Measurements from ENCODE around the gene ZDHHC11B.

The ZDHHC11B gene

DNA sequence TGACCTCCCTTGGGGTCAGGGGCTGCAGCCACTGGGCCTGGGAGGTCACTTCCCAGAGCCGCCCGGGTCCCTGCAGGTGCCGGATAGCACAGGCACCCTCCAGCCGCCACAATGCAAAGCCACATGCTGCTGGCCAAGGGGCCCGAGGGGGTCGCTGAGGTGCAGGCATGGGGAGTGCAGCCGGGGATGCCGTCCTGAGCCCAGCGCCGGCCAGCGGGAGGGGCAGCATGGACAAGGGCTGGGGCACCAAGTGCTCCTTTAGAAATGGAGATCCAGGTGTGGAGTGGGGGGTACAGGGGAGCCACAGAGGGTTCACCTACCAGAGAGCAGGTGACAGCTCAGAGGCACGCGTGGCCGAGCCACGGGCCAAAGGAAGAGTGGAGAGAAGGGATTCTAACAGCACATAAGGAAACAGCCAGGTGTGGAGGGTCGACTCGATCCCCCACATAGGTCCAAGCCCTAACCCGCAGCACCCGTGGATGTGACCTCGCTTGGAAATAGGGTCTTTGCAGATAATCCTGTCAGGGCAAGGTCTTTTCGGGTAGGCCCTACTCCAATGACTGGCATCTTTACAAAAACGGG, 24.7 kb downstream of the ZDHHC11B start:
- POLR2A ChIA-PET: no interaction called here
- CTCF ChIA-PET: no interaction called here
- TF ChIP-seq, protein P1, sequence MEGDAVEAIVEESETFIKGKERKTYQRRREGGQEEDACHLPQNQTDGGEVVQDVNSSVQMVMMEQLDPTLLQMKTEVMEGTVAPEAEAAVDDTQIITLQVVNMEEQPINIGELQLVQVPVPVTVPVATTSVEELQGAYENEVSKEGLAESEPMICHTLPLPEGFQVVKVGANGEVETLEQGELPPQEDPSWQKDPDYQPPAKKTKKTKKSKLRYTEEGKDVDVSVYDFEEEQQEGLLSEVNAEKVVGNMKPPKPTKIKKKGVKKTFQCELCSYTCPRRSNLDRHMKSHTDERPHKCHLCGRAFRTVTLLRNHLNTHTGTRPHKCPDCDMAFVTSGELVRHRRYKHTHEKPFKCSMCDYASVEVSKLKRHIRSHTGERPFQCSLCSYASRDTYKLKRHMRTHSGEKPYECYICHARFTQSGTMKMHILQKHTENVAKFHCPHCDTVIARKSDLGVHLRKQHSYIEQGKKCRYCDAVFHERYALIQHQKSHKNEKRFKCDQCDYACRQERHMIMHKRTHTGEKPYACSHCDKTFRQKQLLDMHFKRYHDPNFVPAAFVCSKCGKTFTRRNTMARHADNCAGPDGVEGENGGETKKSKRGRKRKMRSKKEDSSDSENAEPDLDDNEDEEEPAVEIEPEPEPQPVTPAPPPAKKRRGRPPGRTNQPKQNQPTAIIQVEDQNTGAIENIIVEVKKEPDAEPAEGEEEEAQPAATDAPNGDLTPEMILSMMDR (IDR thresholded peaks at IDR 0.05; ENCODE audit: insufficient read depth, low read length, missing control alignments): no peak
- no peak overlapping the region for H3K4me3 ChIP-seq (ENCODE audit: low read depth, low read length)
- no peak for DNase-seq (ENCODE audit: low read depth, low spot score)

DNA sequence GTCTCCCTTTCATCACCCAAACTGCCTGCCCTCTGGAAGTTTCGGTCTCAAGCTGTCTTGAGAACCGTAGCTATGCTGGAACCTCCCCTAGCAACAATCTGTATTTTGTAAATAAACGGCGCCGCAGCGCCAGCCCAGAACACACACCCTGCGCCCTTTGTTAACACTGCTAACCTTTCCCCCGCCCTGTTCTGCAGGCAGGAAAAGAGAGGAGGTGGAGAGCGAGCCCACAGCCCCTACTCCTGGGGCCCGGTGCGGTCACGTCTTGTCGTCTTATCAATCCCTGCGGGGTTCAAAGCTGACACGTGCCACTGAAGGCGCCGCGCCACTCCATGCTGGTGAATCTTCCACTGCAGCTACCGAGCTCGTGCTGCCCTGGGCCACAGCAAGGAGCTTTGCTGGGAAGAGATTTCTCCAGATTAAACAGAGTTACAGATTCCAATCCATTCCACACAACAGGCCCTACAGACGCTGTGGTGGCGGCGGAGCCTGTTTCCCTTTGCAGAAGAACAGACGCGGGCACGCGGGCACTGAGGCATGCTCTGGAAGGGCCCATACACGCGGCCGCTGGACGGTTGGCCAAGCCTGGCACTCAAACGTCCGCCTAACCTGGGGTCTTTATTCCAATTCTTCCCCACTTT, 25.3 kb downstream of the ZDHHC11B start:
- TF ChIP-seq, protein P1 (IDR thresholded peaks at IDR 0.05; ENCODE audit: insufficient read depth, low read length, missing control alignments): no peak
- DNase-seq (ENCODE audit: low read depth, low spot score): no peak
- no peak overlapping the region for H3K4me3 ChIP-seq (ENCODE audit: low read depth, low read length)
- CTCF ChIA-PET: no interaction called here
- POLR2A ChIA-PET: no interaction called here

DNA sequence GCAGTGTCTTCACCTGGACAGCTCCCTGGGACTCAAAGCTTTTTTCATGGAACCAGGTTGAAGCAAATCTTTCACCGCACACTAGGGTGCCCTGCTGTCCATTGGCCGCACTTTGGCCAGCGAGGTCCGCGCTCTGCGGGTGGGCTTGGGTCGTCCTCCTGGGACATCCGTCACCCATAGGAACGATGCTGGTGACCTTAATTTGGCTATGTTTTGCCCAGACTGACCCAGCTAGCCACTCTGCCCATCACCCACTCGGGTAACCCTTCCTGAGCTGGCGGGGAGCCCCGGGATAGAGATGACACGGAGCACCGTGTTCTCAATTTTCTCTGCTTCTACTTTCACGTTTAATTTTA, 25.9 kb downstream of the ZDHHC11B start:
- TF ChIP-seq, protein P1 (IDR thresholded peaks at IDR 0.05; ENCODE audit: insufficient read depth, low read length, missing control alignments): no peak
- ChIA-PET CTCF (interaction anchor here (0.6 to 1.1 kb wide), 2 partner anchors 87 to 411 kb away, joined by 3 read pairs; no protein-coding TSS in a partner anchor), POLR2A (no interaction called here)
- H3K4me3 ChIP-seq (ENCODE audit: low read depth, low read length): no peak overlapping the region
- no peak for DNase-seq (ENCODE audit: low read depth, low spot score)

DNA sequence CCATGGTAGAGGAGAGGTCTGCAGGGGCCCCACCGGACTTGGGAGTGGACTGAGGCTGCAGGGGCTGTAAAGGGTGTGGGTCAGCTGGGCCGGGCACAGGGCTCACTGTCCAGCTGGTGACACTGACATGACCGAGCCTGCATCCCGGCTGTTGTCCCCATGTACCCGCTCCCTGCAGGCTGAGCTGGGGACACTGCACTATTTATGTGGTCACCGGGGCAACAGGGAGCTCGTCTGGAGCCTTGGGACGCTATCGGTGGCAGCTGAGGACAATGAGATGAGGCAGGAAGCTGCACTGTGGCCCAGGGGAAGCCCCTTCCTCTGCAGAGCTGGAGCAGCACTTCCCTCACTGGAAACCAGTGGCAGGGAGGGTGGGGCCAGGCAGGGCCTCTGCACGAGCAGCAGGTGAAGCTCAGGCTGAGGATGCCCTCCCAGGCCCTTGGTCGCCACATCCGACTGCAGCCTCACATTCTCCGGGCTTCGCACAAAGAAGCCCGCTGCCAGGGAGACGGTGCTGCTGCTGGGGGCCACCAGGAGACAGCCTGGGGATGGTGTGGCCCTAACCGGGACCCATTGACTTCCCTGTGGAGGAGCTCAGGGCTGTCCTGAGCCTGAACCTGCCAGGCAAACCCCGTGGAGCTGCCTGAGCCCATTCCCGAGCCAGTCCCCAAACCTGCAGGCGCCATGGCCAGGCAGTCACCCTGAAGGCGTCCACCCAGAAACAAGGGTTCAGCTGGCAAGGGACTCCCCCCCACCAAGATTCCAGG, 26.4 kb downstream of the ZDHHC11B start:
- ChIA-PET CTCF (interaction anchor here (0.6 to 1.1 kb wide), 2 partner anchors 86 to 411 kb away, joined by 3 read pairs; no protein-coding TSS in a partner anchor), POLR2A (no interaction called here)
- H3K4me3 ChIP-seq (ENCODE audit: low read depth, low read length): no peak overlapping the region
- TF ChIP-seq, protein P1 (IDR thresholded peaks at IDR 0.05; ENCODE audit: insufficient read depth, low read length, missing control alignments): no peak
- DNase-seq (ENCODE audit: low read depth, low spot score): no peak

DNA sequence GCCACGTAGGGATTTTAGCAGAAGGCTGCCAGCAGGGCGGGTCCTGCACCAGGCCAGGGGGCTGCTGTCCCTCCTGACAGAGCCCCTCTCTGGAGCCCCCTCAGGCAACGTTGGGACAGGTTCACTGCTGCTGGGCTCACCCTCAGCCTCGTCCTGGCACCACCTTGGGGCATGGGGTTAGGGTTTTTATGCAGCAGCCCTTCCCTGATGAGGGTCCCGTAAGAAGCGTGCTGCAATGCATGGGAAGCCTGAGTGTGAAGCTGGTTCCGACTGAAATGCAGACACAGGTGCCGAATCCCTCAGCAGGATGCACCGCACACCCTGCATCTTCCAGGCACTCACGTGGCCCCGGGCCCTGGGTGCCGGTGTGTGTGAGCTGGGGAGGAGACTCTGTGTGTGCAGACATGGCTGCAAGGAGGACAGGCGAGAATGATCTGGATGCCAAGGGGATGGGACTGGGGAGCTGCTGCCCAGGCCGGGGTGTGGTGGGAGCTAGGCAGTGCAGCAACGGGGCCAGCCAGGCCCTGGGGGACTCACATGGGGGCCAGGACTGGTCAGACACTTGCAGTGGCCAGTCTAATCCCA, 27.1 kb downstream of the ZDHHC11B start:
- H3K4me3 ChIP-seq (ENCODE audit: low read depth, low read length): no peak overlapping the region
- TF ChIP-seq, protein P1 (IDR thresholded peaks at IDR 0.05; ENCODE audit: insufficient read depth, low read length, missing control alignments): no peak
- ChIA-PET CTCF (interaction anchor here (1.1 kb wide), 1 partner anchor 86 kb away, joined by 3 read pairs; no protein-coding TSS in a partner anchor), POLR2A (no interaction called here)
- DNase-seq (ENCODE audit: low read depth, low spot score): no peak

DNA sequence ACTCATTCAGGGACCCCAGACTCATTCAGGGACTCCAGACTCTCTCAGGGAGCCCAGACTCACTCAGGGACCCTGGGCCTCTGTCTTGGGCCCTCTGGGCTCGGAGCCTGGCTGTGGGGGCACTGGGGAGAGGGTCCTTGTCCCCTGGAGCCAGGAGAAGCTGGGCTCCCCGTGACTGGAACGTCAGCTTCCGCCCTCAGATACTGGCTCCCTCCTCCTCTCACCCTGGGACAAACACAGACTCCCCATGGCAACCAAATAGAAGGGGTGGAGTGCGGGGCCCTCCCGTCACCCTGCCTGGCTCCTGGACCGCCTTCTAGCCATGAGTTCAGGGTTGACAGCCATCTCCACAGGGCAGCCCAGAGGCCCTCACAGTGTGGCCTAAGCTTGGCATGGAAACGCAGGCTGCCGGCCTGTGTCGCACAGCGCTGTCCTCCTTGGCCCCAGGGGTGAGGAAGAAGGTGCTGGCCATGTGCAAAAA, 27.6 kb downstream of the ZDHHC11B start:
- TF ChIP-seq, protein P1 (IDR thresholded peaks at IDR 0.05; ENCODE audit: insufficient read depth, low read length, missing control alignments): no peak
- ChIA-PET POLR2A (no interaction called here), CTCF (no interaction called here)
- no peak for DNase-seq (ENCODE audit: low read depth, low spot score)
- H3K4me3 ChIP-seq (ENCODE audit: low read depth, low read length): no peak overlapping the region

Data from AG04449 (cell line).